ENCODE results near the gene SAMD1.

- TF ChIP-seq CTCF (IDR thresholded peaks at IDR 0.05; ENCODE audit: insufficient read depth, low read depth, low read length) (no peak), EZH2 (IDR thresholded peaks at IDR 0.05; ENCODE audit: insufficient read depth, low read length) (no peak)
These were observed 33.7 kb downstream of the SAMD1 start for GRCh38 chr19:14056741-14057356.

Measured in astrocyte (in vitro differentiated cells and primary cell).